Peyer's patch (tissue), 4 donors: ENCODE data around the gene ADIPOR2. TPM values are rescaled to one million over a fixed set of nuclear protein-coding genes. Genes with fewer than 3 reads are reported as not detected.

Source experiments
- DNase-seq, 3 donors: peaks; one replicate each; pipeline ENCODE4 v3.0.0-alpha.2; 2017 to 2019
- H3K27ac ChIP-seq, 4 donors: fragments of 200-600 bp; sonication (generic); one replicate each; pipeline ENCODE4 v1.5.1; 2016 to 2019
- H3K27me3 ChIP-seq, 2 donors: fragments of 200-600 bp; sonication (generic); one replicate each; pipeline ENCODE4 v1.5.1; 2019
- H3K36me3 ChIP-seq, 3 donors: fragments of 200-600 bp; sonication (generic); one replicate each; pipeline ENCODE4 v1.5.1; 2016 to 2019
- H3K4me1 ChIP-seq, 4 donors: fragments of 200-600 bp; sonication (generic); one replicate each; pipeline ENCODE4 v1.5.1; 2016 to 2019
- H3K4me3 ChIP-seq, 4 donors: fragments of 200-600 bp; sonication (generic); 1 replicate in 3 of 4; 2 replicates in 1 of 4; pipeline ENCODE4 v1.5.1; 2016 to 2019; ENCODE audit warnings: mild to moderate bottlenecking in 1 of 4
- H3K9me3 ChIP-seq, 4 donors: fragments of 200-600 bp; sonication (generic); one replicate each; pipeline ENCODE4 v1.5.1; 2016 to 2019; ENCODE audit warnings: mild to moderate bottlenecking in 1 of 4
- CTCF ChIP-seq, 6 experiments: fragments of 450-650 bp in 4 of 6; fragments of 200-600 bp in 2 of 6; sonication (generic) in 1 of 6; IDR thresholded peaks; one replicate each; pipeline ENCODE4 v1.5.1; 2017 to 2019; ENCODE audit warnings: antibody characterized with exemption in 6 of 6, mild to moderate bottlenecking in 3 of 6, moderate library complexity in 1 of 6
- POLR2A ChIP-seq, 2 donors: fragments of 450-650 bp; IDR thresholded peaks; one replicate each; pipeline ENCODE4 v1.5.1; 2017; ENCODE audit warnings: antibody characterized with exemption in 2 of 2, mild to moderate bottlenecking in 2 of 2, moderate library complexity in 2 of 2
- total RNA-seq, 4 donors: library from RNA; depleted of rRNA; stranded (reverse); fragments of >200 nt; gene quantifications; one replicate each; pipeline ENCODE4 v1.1.0, GENCODE V29; 2016

ADIPOR2 gene
- total RNA-seq, 4 donors from 2014 or later = 26.4 to 89.1 (median 73.9) TPM

DNA sequence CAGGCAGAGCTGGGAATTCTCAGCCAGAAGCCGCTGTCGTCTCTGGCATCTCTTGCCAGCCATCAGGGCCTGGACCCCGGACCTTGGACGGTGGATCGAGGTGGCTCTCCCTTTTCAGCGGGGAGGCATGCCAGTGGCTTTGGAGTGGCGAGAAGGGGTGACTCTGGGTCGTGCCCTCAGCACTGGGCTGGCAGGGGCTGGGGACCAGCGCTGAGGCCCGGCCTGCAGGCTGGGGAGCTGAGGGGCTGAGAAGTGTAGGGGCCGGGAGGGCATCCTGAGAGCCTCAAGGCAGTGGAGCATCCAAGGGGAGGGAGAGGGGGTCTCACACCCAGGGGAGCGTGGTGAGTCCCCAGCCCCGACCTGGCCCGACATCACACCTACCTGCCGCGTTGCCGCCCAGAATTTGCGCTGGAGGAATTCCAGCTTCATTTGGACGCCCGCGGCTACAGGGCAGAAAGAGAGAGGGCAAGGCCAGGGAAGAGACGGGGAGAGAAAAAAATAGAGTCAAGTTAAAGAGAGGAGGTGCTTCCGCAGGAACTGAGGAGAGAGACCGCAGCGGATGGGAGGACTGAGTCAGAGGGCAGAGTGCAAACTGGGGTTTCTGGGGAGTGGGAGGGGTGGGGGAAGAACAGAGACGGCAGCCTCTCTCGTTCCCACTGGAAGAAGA lies 120.5 kb downstream of the ADIPOR2 start:
- H3K4me3 ChIP-seq = no peak overlapping the region
- TF ChIP-seq POLR2A (IDR thresholded peaks at IDR 0.05) (no peak), CTCF (IDR thresholded peaks at IDR 0.05) (no peak)
- no peaks in the 10 kb centered on the region for H3K4me1 ChIP-seq
- no peak for DNase-seq
- H3K36me3 ChIP-seq = no peaks in the 10 kb centered on the region
- H3K27ac ChIP-seq = peak overlapping the region; percentile 10 to 59 (median 38)
- H3K27me3 ChIP-seq = no peaks in the 10 kb centered on the region
- no peaks in the 10 kb centered on the region for H3K9me3 ChIP-seq

DNA sequence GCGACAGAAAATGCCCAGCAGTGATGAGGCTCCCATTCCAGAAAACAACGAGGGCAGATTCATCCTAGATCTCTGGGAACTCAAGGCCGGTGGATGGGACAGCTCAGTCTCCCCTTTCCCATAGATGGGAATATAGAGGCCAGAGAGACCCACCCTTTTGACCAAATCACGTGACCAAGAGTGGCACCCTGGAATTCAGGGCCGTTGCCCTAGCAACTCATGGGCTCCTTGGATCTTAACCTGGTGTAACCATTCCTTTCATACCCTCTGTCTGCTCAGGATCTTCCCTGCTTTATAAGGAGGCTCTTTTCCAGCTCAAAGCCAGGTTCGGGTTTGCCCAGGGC lies 121.0 kb downstream of the ADIPOR2 start:
- TF ChIP-seq POLR2A (IDR thresholded peaks at IDR 0.05) (no peak), CTCF (IDR thresholded peaks at IDR 0.05) (no peak)
- Histone ChIP-seq H3K4me3 (no peak overlapping the region), H3K27ac (peak overlapping the region; percentile 10 to 59 (median 38)), H3K36me3 (no peaks in the 10 kb centered on the region), H3K9me3 (no peaks in the 10 kb centered on the region), H3K4me1 (no peaks in the 10 kb centered on the region), H3K27me3 (no peaks in the 10 kb centered on the region)
- DNase-seq = no peak

DNA sequence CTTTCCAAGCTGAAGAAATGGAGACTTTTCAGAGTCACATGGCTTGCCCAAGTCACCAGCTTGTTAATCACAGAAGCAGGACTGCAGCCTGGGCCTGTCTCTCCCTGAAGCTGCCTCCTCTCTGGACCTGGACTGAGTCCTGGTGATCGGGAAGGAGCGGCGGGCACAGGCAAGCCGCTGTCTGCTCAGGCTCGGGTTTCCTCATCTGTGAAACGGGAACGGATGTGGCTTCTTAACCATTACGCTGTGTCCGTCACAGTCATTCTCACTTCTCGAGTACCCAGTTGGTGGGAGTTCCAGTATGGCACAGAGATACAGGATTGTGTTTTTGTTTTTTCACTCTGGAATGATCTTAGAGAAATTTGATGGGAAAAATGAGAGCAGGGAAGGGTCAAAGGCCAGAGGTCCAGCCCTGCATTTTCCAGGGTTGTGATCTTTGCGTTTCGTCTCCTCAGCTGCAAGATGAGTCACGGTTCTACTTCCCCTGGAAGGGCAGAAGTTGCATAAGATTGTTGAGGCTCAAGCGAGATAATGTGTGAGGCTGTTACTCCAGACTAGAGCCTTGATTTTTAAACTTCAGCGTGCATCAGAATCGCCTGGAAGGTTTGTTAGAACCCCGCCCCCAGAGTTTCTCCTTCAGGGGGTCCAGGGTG lies 121.9 kb downstream of the ADIPOR2 start:
- Histone ChIP-seq H3K27me3 (no peaks in the 10 kb centered on the region), H3K9me3 (no peaks in the 10 kb centered on the region), H3K36me3 (no peaks in the 10 kb centered on the region), H3K4me1 (no peaks in the 10 kb centered on the region), H3K27ac (peak overlapping the region in 3 of 4 donors; percentile 20 to 56 (median 52)), H3K4me3 (no peak overlapping the region)
- TF ChIP-seq CTCF (IDR thresholded peaks at IDR 0.05) (no peak), POLR2A (IDR thresholded peaks at IDR 0.05) (no peak)
- DNase-seq = peak in 2 of 3 donors; percentile 46 to 64

DNA sequence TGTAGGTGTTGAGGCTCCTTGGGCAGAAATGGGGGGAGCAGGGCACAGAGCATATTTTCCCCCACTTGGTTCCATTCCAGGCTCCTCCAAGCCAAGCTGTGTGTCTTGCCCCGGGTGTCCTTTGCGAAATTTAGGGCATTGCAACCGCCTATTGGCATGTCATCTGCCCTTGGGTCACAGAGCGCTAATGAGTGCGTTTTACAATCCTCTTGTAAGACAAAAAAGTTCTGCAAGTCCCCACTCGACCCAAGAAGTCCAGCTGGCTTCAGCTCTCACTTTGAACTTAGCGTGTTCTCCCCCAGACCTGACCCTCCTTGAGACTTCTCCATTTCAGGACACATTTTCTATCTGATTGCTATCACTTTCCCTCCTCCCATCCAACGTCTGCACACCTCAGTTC lies 123.4 kb downstream of the ADIPOR2 start:
- DNase-seq = no peak
- Histone ChIP-seq H3K36me3 (no peaks in the 10 kb centered on the region), H3K27ac (no peak overlapping the region), H3K4me3 (no peak overlapping the region), H3K27me3 (no peaks in the 10 kb centered on the region), H3K9me3 (no peaks in the 10 kb centered on the region), H3K4me1 (no peaks in the 10 kb centered on the region)
- TF ChIP-seq POLR2A (IDR thresholded peaks at IDR 0.05) (no peak), CTCF (IDR thresholded peaks at IDR 0.05) (no peak)

DNA sequence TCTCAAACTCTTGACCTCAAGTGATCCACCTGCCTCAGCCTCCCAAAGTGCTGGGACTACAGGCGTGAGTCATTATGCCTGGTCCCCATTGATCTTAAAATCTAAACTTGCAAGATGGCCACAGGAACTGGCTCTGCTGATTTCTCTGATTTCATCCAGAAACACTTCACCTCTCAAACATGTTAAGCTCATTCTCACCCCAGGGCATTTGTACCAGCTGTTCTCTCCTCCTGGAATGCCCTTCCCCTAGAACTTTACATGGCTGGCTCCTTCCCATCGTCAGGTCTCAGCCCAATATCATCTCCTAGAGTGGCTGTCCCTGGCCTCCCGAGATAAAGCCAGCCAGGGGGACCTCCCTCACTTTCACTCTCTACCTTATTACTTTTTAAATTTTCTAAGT lies 124.2 kb downstream of the ADIPOR2 start:
- no peaks in the 10 kb centered on the region for H3K36me3 ChIP-seq
- H3K9me3 ChIP-seq = no peaks in the 10 kb centered on the region
- H3K4me1 ChIP-seq = no peaks in the 10 kb centered on the region
- H3K27ac ChIP-seq = no peak overlapping the region
- no peak for DNase-seq
- no peak overlapping the region for H3K4me3 ChIP-seq
- TF ChIP-seq POLR2A (IDR thresholded peaks at IDR 0.05) = no peak
- H3K27me3 ChIP-seq = no peaks in the 10 kb centered on the region

- no peak for DNase-seq
- H3K9me3 ChIP-seq = no peaks in the 10 kb centered on the region
- H3K27me3 ChIP-seq = no peaks in the 10 kb centered on the region
- no peak overlapping the region for H3K4me3 ChIP-seq
- H3K4me1 ChIP-seq = no peaks in the 10 kb centered on the region
- no peaks in the 10 kb centered on the region for H3K36me3 ChIP-seq
- TF ChIP-seq CTCF (IDR thresholded peaks at IDR 0.05) (no peak), POLR2A (IDR thresholded peaks at IDR 0.05) (no peak)
- H3K27ac ChIP-seq = no peak overlapping the region
Observed at GRCh38 chr12:1815814-1816729, 125.2 kb downstream of the ADIPOR2 start.
